Naive thymus-derived CD4-positive, alpha-beta T cell (primary cell): Measurements from ENCODE around the gene ACTR1B. TPM values are rescaled to one million over a fixed set of nuclear protein-coding genes. Genes with fewer than 3 reads are reported as not detected.

Experiments
- ATAC-seq: fragments of 150-1000 bp; cut with Tn5 transposase; 2 replicates; pipeline ENCODE4 v1.10.0; 2021; ENCODE audit warnings: mild to moderate bottlenecking, moderate library complexity
- CTCF ChIA-PET: fragments of 350-600 bp; sonication (Branson Sonifier 250); formaldehyde crosslinking; loops from one replicate; lab custom pipeline; 2021; ENCODE audit warnings: antibody characterized with exemption; lab: Charles Lee
- POLR2A ChIA-PET: fragments of 350-600 bp; sonication (Branson Sonifier 250); formaldehyde crosslinking; loops from one replicate; lab custom pipeline; 2021; ENCODE audit warnings: antibody characterized with exemption, inconsistent platforms; lab: Charles Lee
- DNase-seq, 9 donors: peaks; one replicate each; pipeline versions ENCODE4 v3.0.0 to v3.0.0-alpha.2; 2020 to 2022; ENCODE audit warnings: mixed read lengths in 1 of 9
- H3K27ac ChIP-seq: one replicate; pipeline ENCODE4 v1.7.0; 2013; ENCODE audit warnings: mild to moderate bottlenecking, low read depth, low read length, moderate library complexity
- H3K27me3 ChIP-seq, 2 donors: one replicate each; pipeline ENCODE4 v1.7.0; 2013; ENCODE audit warnings: low read length in 2 of 2, mild to moderate bottlenecking in 2 of 2, moderate library complexity in 2 of 2; ENCODE audit not compliant: control insufficient read depth in 2 of 2, insufficient read depth in 2 of 2
- H3K36me3 ChIP-seq, 3 experiments: 1 replicate in 2 of 3; 2 replicates in 1 of 3; pipeline ENCODE4 v1.7.0; 2013; ENCODE audit warnings: low read length in 3 of 3, mild to moderate bottlenecking in 3 of 3, moderate library complexity in 1 of 3; ENCODE audit not compliant: insufficient read depth in 3 of 3, control insufficient read depth in 2 of 3
- H3K4me1 ChIP-seq, 2 donors: one replicate each; pipeline ENCODE4 v1.7.0; 2013; ENCODE audit warnings: low read length in 2 of 2, mild to moderate bottlenecking in 2 of 2, moderate library complexity in 1 of 2; ENCODE audit not compliant: control insufficient read depth in 2 of 2, insufficient read depth in 2 of 2
- H3K4me3 ChIP-seq: 2 replicates; pipeline ENCODE4 v1.7.0; 2013; ENCODE audit warnings: mild to moderate bottlenecking, low read length
- H3K9me3 ChIP-seq, 3 experiments: 1 replicate in 2 of 3; 2 replicates in 1 of 3; pipeline ENCODE4 v1.7.0; 2013; ENCODE audit warnings: low read length in 3 of 3; ENCODE audit not compliant: control insufficient read depth in 2 of 3
- H3K27ac Mint-ChIP-seq, 9 donors: one replicate each; pipeline ENCODE4 v1.8.0; 2020 to 2022; ENCODE audit warnings: mixed read lengths in 9 of 9, mild to moderate bottlenecking in 8 of 9, moderate library complexity in 5 of 9, inconsistent platforms in 2 of 9
- H3K27me3 Mint-ChIP-seq, 5 donors: one replicate each; pipeline ENCODE4 v1.8.0; 2021 to 2022; ENCODE audit warnings: mixed read lengths in 5 of 5, mild to moderate bottlenecking in 1 of 5
- H3K36me3 Mint-ChIP-seq, 5 donors: one replicate each; pipeline ENCODE4 v1.8.0; 2020 to 2022; ENCODE audit warnings: mixed read lengths in 5 of 5, mild to moderate bottlenecking in 3 of 5, inconsistent platforms in 1 of 5
- H3K4me1 Mint-ChIP-seq, 7 donors: one replicate each; pipeline ENCODE4 v1.8.0; 2020 to 2022; ENCODE audit warnings: mixed read lengths in 7 of 7, mild to moderate bottlenecking in 3 of 7, inconsistent platforms in 1 of 7
- H3K4me3 Mint-ChIP-seq, 10 donors: one replicate each; pipeline ENCODE4 v1.8.0; 2020 to 2022; ENCODE audit warnings: mild to moderate bottlenecking in 10 of 10, mixed read lengths in 10 of 10, moderate library complexity in 6 of 10, inconsistent platforms in 2 of 10
- H3K9me3 Mint-ChIP-seq, 11 donors: one replicate each; pipeline ENCODE4 v1.8.0; 2020 to 2022; ENCODE audit warnings: mixed read lengths in 11 of 11, mild to moderate bottlenecking in 4 of 11, inconsistent platforms in 1 of 11, moderate library complexity in 1 of 11
- intact Hi-C, 2 donors: fragments of 100-400 bp; cut with micrococcal nuclease; formaldehyde crosslinking; loops; one replicate each; pipeline ENCODE4 v1.15.1; 2023
- polyA plus RNA-seq, 2 donors: library from polyadenylated mRNA; unstranded; fragments of 300-500 nt; fragmentation: Illumina TruSeq; gene quantifications; one replicate each; pipeline ENCODE4 v1.2.3, GENCODE V29; 2021
- total RNA-seq, 6 experiments: library from RNA in 5 of 6; stranded (reverse) in 5 of 6; gene quantifications; 1 replicate in 5 of 6; 2 replicates in 1 of 6; pipeline ENCODE4 v1.2.3 and lab custom pipeline; 2021 to 2026

Gene ACTR1B
- total and polyA plus RNA-seq, 7 experiments from 2014 or later: 13.2 to 95.5 (median 89.1) TPM

- CTCF ChIA-PET: no interaction called here
- H3K27me3 Mint-ChIP-seq: no peaks in the 10 kb centered on the region
Observed at GRCh38 chr2:97659256-97660043, 4.4 kb downstream of the ACTR1B start.

GRCh38 chr2:97658691-97659157, 5.1 kb downstream of the ACTR1B start:
- Mint-ChIP-seq H3K36me3 (peaks cover 4 to 27% (median 12%) of the 10 kb centered on the region in 5 donors), H3K9me3 (peaks cover 0 to 4% (median 0%) of the 10 kb centered on the region in 11 donors), H3K4me1 (peaks cover 16 to 37% (median 27%) of the 10 kb centered on the region in 7 donors), H3K27ac (no peak overlapping the region), H3K27me3 (no peaks in the 10 kb centered on the region), H3K4me3 (no peak overlapping the region)
- DNase-seq (no peak), ATAC-seq (no peak)
- Histone ChIP-seq H3K9me3 (no peaks in the 10 kb centered on the region), H3K27ac (no peak overlapping the region), H3K27me3 (no peaks in the 10 kb centered on the region), H3K36me3 (peaks cover 0 to 54% (median 16%) of the 10 kb centered on the region in 3 experiments), H3K4me1 (peaks cover 9 to 19% of the 10 kb centered on the region in 2 donors), H3K4me3 (no peak overlapping the region)
- intact Hi-C loops: no loop called here
- CTCF ChIA-PET: no interaction called here
- POLR2A ChIA-PET: interaction anchor here (8.2 kb wide), 1 partner anchor 13 kb away, joined by 162 read pairs; the partner anchor contains the start of gene COX5B

More at GRCh38 chr2:97659256-97660043, 4.4 kb downstream of the ACTR1B start:
- H3K27me3 ChIP-seq: no peaks in the 10 kb centered on the region
- Mint-ChIP-seq H3K36me3 (peaks cover 1 to 20% (median 8%) of the 10 kb centered on the region in 5 donors), H3K4me1 (peaks cover 16 to 35% (median 27%) of the 10 kb centered on the region in 7 donors), H3K27ac (peak overlapping the region in 2 of 9 donors; percentile 23 to 59), H3K4me3 (peak overlapping the region in 1 of 10 donors; percentile 69), H3K9me3 (peaks cover 0 to 3% (median 0%) of the 10 kb centered on the region in 11 donors)
- no peak overlapping the region for H3K27ac ChIP-seq
- H3K4me1 ChIP-seq: peaks cover 10 to 19% of the 10 kb centered on the region in 2 donors
- POLR2A ChIA-PET: interaction anchor here (1.0 to 8.2 kb wide), 3 partner anchors 8 to 68 kb away, joined by 3 to 162 read pairs (median 3); partner anchors contain the start of gene COX5B
- no peak overlapping the region for H3K4me3 ChIP-seq
- ATAC-seq: no peak
- DNase-seq: no peak
- peaks cover 0 to 54% (median 11%) of the 10 kb centered on the region in 3 experiments for H3K36me3 ChIP-seq
- intact Hi-C loops: loop anchor here (5.0 to 10.0 kb wide), 6 partner anchors 338 to 1678 kb away; partner anchors contain the start of genes COA5 (in 1 of the 2), EIF5B (in 1 of the 2), KANSL3 (in 1 of the 2) and LIPT1 (in 1 of the 2)
- no peaks in the 10 kb centered on the region for H3K9me3 ChIP-seq

DNA sequence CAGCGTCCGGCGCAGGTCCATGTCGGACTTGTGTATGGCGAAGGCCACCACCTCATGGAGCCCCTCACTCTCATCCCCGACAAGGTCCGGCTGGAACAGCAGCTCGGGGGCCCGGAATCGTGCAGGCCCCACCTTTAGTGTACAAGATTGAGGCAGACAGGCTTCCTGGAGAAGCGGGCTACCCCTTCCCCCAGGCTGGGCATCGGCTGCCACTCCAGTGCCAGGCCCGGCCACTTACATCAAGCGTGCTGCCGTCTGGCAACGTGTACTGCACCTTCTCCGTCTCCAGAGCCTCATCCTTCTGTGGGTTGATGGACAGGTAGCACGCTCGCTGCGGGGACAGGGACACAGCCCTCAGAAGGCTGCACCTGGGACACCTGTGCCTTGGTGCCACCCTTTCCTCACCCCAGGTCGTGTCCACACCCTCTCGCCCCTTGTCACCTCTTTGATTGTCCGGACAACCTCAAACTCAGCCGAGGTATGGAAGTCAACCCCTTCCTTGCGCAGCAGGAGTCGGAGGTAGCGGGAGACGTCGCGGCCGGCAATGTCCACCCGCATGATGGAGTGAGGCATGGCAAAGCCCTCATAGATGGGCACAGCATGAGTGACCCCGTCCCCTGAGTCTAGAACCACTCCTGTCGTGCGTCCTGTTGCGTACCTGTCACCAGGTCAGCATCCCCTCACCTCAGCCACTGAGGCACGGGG, 5.7 kb downstream of the ACTR1B start:
- intact Hi-C loops: no loop called here
- Mint-ChIP-seq H3K27ac (peak overlapping the region in 1 of 9 donors; percentile 60), H3K36me3 (peaks cover 4 to 31% (median 12%) of the 10 kb centered on the region in 5 donors), H3K27me3 (no peaks in the 10 kb centered on the region), H3K4me3 (no peak overlapping the region), H3K4me1 (peaks cover 16 to 36% (median 26%) of the 10 kb centered on the region in 7 donors), H3K9me3 (peaks cover 0 to 4% (median 0%) of the 10 kb centered on the region in 11 donors)
- H3K4me3 ChIP-seq: no peak overlapping the region
- ATAC-seq (no peak), DNase-seq (no peak)
- peaks cover 9 to 19% of the 10 kb centered on the region in 2 donors for H3K4me1 ChIP-seq
- H3K27ac ChIP-seq: no peak overlapping the region
- CTCF ChIA-PET: interaction anchor here (1.2 kb wide), 1 partner anchor 40 kb away, joined by 3 read pairs; no protein-coding TSS in a partner anchor
- H3K27me3 ChIP-seq: no peaks in the 10 kb centered on the region
- H3K9me3 ChIP-seq: no peaks in the 10 kb centered on the region
- H3K36me3 ChIP-seq: peaks cover 0 to 54% (median 16%) of the 10 kb centered on the region in 3 experiments
- POLR2A ChIA-PET: interaction anchor here (4.9 kb wide), 1 partner anchor 11 kb away, joined by 27 read pairs; the partner anchor contains the start of gene COX5B

DNA sequence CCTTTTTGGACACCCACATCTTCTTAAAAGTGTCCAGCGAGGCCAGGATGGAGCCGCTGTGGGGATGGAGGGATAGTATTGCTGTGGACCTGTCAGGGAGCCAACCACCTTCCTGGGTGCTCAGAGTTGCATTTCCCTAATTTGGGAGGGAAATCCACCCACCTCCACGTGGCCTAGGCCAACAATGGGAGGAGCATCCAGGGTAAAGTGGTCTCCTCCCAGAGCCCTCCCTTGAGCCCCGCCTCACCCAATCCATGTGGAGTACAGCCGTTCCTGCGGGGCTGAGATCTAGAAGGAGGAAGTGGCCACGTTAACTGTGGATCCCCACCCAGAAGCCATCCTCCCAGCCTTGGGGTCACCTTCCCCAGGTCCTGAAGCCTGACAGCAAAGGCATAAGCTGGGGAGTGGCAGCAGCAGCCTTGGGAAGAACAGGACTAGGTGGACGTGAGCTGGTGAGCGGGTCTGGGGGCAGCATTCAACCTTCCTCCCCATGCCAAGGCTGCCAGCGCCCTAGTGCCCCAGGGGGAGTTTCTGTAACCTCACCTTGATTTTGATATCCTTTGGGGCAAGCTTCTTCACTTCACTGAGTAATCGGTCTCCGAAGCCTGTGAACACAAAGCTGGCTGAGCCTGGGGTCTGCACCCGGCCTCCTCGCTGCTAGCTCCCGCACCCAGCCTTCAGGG, 6.8 kb downstream of the ACTR1B start:
- H3K27me3 Mint-ChIP-seq: no peaks in the 10 kb centered on the region
- Histone ChIP-seq H3K27me3 (no peaks in the 10 kb centered on the region), H3K36me3 (peaks cover 0 to 54% (median 16%) of the 10 kb centered on the region in 3 experiments), H3K4me1 (peaks cover under 1 to 10% of the 10 kb centered on the region in 2 donors), H3K27ac (no peak overlapping the region), H3K9me3 (no peaks in the 10 kb centered on the region), H3K4me3 (no peak overlapping the region)
- peaks cover 0 to 4% (median 0%) of the 10 kb centered on the region in 11 donors for H3K9me3 Mint-ChIP-seq
- peaks cover 4 to 31% (median 12%) of the 10 kb centered on the region in 5 donors for H3K36me3 Mint-ChIP-seq
- ChIA-PET POLR2A (interaction anchor here (4.9 kb wide), 1 partner anchor 10 kb away, joined by 27 read pairs; the partner anchor contains the start of gene COX5B), CTCF (interaction anchor here (1.2 kb wide), 1 partner anchor 41 kb away, joined by 3 read pairs; no protein-coding TSS in a partner anchor)
- intact Hi-C loops: no loop called here
- H3K27ac Mint-ChIP-seq: no peak overlapping the region
- DNase-seq: no peak
- peaks cover 9 to 27% (median 16%) of the 10 kb centered on the region in 7 donors for H3K4me1 Mint-ChIP-seq
- no peak overlapping the region for H3K4me3 Mint-ChIP-seq
- ATAC-seq: no peak

DNA sequence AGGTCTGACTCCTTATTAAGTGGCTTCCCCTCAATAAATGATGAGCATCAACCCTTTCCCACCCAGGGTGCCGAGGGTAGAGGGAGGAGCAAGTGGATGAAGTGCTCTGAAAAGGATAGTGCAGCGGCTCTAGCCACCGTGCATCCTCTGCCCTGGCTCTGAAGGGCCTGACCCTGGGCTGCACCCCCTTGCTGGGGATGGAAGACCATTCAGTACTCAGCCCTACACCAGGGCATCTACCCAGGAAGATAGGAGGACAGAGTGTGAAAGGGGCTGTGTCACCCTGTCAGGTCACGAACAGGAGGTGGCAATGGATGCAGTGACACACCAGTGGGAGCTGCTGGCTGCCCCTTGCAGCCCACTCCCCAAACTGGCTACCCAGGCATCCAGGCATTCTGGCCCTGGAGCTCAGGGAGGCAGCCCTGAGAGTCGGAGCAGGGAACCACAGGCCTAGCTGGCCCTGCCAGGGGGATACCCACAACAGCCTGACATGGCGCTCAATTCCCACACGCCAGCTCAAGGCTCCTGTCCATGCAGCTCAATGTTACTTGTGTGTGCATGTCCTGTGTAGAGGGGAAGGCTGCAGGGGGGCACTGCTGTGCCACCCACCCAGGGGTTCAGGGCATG, 7.6 kb downstream of the ACTR1B start:
- Histone ChIP-seq H3K36me3 (peaks cover 0 to 54% (median 16%) of the 10 kb centered on the region in 3 experiments), H3K27me3 (no peaks in the 10 kb centered on the region), H3K9me3 (no peaks in the 10 kb centered on the region), H3K27ac (no peak overlapping the region), H3K4me1 (peaks cover 0 to 2% of the 10 kb centered on the region in 2 donors), H3K4me3 (no peak overlapping the region)
- Mint-ChIP-seq H3K4me1 (peaks cover 2 to 19% (median 8%) of the 10 kb centered on the region in 7 donors), H3K9me3 (peaks cover 0 to 4% (median 0%) of the 10 kb centered on the region in 11 donors), H3K4me3 (no peak overlapping the region), H3K27me3 (no peaks in the 10 kb centered on the region), H3K36me3 (peaks cover 4 to 31% (median 12%) of the 10 kb centered on the region in 5 donors), H3K27ac (no peak overlapping the region)
- no peak for DNase-seq
- ChIA-PET CTCF (no interaction called here), POLR2A (interaction anchor here (4.9 kb wide), 1 partner anchor 10 kb away, joined by 27 read pairs; the partner anchor contains the start of gene COX5B)
- intact Hi-C loops: no loop called here
- ATAC-seq: no peak
